Sigmoid colon (tissue), 4 donors: ENCODE measurements around the gene MOB2.

Experiments used
- EP300 ChIP-seq, 4 donors: sonication (generic); formaldehyde crosslinking; IDR thresholded peaks; one replicate each; pipeline ENCODE4 v1.6.1; 2017; ENCODE audit warnings: antibody characterized with exemption in 4 of 4
- POLR2AphosphoS5 ChIP-seq, 4 donors: sonication (generic); formaldehyde crosslinking; IDR thresholded peaks; one replicate each; pipeline ENCODE4 v1.6.1; 2017; ENCODE audit warnings: antibody characterized with exemption in 4 of 4
- TF ChIP-seq, protein P1 (sequence below), 4 experiments: fragments of 450-650 bp in 3 of 4; fragments of 200-600 bp in 1 of 4; IDR thresholded peaks; one replicate each; pipeline ENCODE4 v1.5.1; 2016 to 2019; ENCODE audit warnings: antibody characterized with exemption in 4 of 4, mild to moderate bottlenecking in 3 of 4, moderate library complexity in 2 of 4

DNA sequence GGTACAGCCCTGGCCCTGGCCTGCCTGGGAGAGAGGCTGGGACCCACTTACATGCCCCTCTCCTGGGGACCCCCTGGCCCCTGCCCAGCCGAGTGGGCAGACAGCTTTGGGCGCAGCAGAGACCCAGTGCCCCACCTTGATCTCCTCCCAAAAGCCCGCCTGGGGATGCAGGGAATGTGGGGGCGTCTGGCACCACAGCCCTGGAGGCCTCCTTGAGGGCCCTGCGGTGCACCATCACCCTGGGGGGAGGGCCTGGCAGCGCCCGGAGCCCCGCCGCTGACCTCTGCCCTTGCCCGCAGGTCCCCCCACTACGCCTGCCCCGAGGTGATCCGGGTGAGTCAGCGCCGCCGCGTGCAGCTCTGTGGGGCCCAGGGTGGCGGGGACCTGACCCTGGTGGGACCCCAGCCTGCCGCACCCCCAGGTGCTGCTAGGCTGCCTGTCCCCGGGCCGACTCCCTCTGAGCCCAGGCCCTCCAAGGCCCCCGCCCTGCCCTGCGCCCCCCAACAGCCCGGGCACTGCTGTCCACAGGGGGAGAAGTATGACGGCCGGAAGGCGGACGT is 43.7 kb downstream of the MOB2 start:
- TF ChIP-seq POLR2AphosphoS5 (IDR thresholded peaks at IDR 0.05) (no peak), EP300 (IDR thresholded peaks at IDR 0.05) (no peak)
- TF ChIP-seq, protein P1, sequence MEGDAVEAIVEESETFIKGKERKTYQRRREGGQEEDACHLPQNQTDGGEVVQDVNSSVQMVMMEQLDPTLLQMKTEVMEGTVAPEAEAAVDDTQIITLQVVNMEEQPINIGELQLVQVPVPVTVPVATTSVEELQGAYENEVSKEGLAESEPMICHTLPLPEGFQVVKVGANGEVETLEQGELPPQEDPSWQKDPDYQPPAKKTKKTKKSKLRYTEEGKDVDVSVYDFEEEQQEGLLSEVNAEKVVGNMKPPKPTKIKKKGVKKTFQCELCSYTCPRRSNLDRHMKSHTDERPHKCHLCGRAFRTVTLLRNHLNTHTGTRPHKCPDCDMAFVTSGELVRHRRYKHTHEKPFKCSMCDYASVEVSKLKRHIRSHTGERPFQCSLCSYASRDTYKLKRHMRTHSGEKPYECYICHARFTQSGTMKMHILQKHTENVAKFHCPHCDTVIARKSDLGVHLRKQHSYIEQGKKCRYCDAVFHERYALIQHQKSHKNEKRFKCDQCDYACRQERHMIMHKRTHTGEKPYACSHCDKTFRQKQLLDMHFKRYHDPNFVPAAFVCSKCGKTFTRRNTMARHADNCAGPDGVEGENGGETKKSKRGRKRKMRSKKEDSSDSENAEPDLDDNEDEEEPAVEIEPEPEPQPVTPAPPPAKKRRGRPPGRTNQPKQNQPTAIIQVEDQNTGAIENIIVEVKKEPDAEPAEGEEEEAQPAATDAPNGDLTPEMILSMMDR (IDR thresholded peaks at IDR 0.05): no peak
